GM21723 (cell line): ENCODE measurements around the gene NECAP2.

Experiments
- ATAC-seq: cut with Tn5 transposase; IDR thresholded peaks from one replicate; pipeline ENCODE4 v1.9.1; 2021; ENCODE audit warnings: mild to moderate bottlenecking, moderate library complexity; ENCODE audit not compliant: unreplicated experiment

NECAP2 gene, protein sequence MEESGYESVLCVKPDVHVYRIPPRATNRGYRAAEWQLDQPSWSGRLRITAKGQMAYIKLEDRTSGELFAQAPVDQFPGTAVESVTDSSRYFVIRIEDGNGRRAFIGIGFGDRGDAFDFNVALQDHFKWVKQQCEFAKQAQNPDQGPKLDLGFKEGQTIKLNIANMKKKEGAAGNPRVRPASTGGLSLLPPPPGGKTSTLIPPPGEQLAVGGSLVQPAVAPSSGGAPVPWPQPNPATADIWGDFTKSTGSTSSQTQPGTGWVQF

DNA sequence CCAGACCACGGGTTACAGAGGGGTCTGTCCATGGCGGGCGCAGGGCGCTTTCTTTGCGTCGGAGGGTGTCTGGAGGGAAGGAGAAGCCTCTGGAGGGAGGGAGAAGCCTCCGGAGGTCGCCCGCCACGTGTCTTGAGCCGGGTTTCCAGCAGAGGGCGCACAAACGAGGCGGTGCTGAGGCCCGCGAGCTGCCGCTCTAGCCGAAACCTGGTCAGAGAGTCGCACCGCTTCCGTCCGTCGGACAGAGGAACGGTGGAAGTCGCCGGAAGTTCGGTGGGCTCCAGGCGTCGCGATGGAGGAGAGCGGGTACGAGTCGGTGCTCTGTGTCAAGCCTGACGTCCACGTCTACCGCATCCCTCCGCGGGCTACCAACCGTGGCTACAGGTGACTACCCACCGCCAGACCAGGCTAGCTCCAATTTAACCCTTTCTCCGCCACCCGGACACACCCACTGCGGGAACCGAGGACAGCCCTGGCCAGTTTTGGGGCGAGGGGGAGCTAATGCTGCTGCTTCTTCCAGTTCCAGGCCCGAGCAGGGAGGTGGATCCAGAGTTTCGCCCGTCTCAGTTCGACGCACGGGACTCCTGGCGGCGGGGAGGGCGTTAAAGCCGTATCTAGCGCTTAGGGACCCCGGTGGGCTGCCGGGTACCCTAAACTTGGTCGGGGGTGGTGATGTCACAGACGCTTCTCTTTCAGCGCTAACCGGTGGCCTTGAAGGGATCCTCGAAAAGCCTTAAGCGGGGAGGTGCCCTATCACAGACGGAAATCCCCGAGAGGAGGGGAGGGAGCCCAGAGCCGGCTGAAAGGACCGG, at the start of gene NECAP2:
Gene NECAP2, plus strand, starts transcription at position 255 of the 812 bp plus-strand sequence. Its CDS starts 38 bp downstream, at position 293.
- ATAC-seq = peak; percentile 77

DNA sequence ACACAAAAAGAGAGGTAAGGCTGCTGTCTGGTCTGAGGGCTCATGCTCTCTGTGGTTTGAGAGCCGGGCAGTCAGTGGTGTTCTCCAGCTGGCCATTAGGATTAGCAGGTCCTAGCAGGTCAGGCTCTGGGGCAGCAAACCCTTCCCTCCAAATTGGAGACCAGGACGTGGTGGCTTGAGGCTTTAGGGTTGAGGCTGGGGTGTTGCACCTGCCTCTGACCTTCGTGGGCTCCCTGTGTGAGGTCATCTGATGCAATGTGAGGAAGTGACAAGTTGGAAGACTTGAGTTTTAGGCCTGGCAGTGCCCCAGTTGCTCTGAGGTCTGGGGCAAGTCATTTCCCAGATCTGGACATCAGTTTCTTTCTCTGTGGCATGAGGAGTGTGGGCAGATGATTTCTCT, 49.1 kb upstream of the NECAP2 start:
- no peak for ATAC-seq

DNA sequence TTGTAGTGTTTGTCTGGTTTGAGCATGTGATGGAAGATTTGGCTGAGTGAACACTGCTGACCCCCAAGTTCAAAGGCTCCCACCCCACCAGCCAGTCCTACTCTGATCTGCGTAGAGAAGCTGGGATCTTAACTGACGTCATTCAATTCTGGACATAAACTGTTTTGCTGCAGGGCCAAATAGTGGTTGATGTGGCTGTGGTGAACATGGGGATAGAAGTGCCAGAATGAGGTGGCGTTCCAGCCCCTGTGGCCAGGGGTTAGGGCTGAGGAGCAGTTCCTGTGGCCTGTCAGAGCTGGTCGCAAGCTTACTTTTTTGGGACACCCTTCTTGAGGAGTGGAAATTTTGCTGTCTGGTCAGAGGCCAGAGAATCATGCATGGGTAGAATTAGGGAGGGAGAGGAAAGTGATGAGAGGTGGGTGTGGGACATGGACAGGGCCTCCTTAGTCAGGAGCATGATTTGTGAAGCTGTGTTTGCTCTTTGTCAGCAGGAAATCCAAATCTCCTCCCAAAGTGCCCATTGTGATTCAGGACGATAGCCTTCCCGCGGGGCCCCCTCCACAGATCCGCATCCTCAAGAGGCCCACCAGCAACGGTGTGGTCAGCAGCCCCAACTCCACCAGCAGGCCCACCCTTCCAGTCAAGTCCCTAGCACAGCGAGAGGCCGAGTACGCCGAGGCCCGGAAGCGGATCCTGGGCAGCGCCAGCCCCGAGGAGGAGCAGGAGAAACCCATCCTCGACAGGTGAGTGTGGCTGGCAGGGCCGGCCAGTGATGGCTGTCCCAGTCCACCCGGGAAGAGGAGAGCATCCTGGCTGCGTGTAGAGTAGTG, 47.6 kb upstream of the NECAP2 start:
- no peak for ATAC-seq

DNA sequence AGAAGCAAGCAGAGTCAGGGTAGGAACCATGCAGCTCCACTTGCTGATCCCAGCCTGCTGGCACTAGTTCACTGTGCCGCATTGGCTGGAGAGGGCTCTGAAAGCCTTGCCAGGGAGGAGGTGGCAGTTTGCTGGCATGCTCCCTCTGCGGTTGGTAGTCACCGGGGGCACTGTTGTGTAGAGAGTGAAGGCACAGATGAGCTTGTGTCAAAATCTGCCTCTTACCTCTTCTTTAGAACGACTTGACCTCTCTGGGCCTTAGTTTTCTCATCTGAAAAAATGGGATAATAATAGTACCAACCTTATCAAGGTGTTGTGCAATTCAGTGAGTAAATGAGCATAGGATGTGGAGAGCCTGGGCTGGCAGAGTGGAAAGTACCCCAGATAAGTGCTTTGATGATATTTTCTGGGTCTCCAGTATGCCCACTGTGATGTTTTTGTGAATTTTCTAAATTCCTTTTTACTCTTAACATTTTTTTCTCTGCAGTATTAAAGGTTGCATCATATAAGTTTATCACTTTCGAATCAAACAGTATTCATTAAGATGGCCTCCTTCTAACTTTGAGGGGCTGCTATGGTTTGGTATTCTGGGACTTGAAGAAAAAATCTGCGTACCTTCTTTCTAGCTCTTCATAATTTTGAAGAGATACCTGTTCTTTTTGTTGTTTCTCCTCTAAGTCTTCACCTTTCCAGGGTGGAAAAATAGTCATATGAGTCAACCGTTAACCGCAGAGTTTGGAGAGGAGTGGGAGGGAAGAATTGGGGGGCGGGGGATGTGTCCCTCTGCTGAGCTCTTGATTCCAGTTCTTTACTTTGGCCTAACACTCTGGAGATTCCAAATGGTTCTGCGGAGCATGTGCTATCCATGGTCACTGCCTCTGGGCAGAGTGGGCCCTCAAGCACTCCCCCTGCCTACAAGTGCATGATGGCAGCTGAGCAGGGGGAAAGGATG, 46.7 kb upstream of the NECAP2 start:
- ATAC-seq = no peak

DNA sequence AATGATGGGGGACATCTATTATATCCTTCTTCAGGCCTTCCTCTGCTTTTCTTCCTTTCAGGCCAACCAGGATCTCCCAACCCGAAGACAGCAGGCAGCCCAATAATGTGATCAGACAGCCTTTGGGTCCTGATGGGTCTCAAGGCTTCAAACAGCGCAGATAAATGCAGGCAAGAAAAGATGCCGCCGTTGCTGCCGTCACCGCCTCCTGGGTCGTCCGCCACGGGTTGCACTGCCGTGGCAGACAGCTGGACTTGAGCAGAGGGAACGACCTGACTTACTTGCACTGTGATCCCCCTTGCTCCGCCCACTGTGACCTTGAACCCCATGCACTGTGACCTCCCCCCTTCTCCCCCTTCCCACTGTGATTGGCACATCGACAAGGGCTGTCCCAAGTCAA, 45.5 kb upstream of the NECAP2 start:
- ATAC-seq = no peak

DNA sequence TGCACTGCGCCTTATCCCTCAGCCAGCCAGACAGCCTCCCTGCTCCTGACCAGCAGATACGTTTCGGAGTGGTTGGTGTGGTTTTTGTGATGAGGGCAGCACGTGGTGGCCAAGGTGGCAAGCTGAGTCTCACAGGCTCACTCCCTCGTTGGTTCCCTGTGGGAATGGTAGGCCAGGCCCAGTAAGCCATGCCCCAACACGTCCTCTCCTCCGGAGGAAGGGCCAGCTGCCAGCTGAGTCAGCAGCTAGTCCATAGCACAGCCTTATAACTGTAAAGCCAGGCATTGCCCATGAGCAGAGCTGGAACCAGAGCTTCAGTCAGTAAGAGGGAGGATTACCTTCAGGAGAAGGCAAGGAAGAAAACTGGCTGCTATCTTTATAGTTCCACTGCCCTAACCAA, 43.9 kb upstream of the NECAP2 start:
- ATAC-seq = no peak

DNA sequence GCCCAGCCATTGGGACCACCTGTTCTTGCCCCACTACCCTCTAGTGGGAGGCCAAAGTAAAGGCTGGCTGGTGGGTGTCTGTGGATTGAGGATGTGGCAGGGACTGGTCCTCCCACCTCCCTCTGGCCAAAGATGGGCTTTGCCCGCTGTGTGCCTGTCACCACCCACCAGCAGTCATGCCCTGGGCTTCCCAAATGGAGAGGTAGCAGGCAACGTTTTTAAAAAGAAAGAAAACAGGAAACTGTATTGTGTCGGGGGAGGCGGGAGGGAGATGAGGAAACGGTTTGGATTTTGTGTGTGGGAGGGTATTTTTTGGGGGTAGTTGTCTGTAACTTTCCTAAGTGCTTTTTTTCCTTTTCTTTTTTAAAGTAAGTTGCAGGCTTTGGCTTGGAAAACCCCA, 43.4 kb upstream of the NECAP2 start:
- ATAC-seq = no peak

DNA sequence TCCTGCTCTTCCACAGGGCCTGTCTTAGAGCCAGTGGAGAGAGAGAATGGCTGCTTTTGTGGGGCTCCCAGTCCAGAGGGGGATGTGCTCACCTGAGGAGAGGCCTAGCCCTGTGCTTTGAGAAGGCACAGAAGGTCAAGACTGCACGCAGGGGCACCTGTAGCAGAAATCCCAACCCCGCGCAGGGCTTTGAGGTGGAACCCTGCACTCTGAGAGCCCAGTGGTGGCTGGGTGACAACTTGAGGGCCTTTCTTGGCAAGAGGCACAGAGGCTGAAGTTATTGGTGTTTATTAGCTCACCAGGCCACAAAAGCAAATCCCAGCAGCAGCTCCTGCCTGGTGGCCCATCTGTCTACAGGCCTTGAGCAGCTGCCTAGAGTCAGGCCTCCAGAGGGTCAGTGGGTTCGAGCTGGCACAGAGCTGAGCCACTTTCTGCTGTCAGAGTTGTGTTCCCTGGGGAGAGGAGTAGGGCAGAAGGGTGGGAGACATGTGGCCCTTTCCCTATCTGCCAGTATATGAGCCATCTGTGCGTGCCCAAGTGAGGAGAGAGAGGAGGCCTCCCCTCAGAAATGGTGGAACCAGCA, 42.1 kb upstream of the NECAP2 start:
- no peak for ATAC-seq

DNA sequence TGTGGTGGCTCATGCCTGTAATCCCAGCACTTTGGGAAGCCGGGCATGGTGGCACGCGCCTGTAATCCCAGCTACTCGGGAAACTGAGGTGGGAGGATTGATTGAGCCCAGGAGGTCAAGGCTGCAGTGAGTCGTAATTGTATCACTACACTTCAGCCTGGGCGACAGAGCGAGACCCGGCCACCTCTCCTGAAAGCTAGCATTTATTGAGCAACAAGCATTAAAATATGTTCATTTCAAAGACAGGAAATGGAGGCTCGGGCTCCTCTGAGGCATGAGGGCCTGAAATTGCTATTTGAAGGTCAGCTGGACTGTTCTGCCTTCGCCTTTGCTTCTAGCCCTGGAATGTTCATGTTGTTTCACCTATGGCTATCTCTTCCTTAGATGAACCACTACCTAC, 37.8 kb upstream of the NECAP2 start:
- no peak for ATAC-seq

DNA sequence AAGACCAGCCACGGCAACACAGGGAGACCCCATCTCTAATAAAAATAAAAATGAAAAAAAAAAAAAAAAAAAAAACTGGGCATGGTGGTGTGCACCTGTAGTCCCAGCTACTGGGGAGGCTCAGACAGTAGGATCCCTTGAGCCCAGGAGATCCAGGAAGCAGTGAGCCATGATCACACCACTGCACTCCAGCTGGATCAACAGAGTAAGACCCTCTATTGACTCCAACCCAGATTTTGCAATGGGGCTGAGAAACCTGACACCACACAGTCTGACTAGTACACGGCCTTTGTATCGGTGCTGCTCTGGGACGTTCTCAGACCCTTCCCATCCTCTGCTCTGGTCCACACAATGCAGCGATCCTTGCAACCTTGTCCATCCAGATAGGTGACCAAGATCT, 35.1 kb upstream of the NECAP2 start:
- no peak for ATAC-seq

DNA sequence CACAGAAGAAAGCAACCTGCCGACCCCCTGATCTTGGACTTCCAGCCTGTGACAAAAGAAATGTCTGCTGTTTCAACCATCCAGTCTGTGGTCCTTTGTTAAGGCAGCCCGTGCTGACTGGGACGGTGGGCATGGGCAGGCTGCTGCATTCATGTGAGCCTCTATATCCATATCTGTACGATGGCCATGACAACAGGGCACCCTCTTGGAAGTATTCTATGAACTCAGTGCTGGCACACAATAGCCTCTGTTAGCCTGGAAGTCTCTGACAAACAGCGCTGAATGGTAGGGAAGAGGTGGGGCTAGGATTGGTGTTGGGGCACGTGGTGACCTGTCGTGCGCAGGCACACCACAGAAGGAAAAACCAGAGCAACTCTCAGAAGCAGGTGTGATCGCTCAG, 33.7 kb upstream of the NECAP2 start:
- no peak for ATAC-seq

DNA sequence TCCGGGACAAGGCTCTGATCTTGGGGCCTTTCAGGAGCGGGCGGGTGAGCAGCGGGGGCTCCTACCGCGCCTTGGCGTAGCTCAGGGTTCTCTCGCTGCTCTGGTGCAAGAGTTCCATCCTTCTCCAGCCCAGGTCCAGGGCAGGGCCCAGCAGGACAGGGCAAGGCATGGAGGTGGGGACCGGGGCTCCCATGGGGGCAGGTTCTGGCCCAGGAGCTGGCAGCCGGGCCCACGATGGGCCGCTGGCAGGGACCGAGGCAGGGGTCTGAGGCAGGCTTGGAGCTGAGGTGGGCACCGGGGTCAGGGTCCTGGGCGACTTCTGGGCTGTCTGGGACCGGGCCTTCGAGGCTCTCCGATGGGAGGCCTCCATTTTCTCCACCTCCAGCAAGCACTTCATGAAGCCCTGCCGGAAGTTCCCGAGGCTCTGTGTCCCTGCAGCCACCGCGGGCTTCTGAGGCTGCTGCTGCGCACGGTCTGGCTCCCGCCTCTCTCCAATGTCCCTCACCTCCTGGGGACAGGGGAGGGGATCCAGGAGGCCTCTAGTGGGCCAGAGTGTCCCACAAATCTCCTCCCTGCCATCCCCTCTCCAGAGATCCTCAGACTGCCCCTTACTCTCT, 30.9 kb upstream of the NECAP2 start:
- no peak for ATAC-seq

DNA sequence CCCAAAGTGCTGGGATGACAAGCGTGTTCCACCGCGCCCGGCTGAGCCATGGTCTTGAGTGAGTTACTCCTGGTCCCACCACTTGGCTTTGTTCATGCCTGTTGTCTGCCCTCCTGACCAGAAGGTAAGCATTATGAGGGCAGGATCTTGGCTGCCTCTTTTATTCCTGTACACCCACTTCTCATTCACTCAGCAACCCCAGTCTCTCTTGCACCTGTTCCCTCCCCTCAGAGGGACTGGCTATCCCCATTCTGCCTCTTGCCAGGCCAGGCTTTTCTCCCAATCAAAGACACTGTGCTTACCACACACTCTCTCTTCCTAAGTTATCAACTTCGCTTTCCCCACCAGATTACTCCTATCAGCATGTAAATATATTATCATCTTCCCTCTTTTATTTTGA, 29.7 kb upstream of the NECAP2 start:
- no peak for ATAC-seq

DNA sequence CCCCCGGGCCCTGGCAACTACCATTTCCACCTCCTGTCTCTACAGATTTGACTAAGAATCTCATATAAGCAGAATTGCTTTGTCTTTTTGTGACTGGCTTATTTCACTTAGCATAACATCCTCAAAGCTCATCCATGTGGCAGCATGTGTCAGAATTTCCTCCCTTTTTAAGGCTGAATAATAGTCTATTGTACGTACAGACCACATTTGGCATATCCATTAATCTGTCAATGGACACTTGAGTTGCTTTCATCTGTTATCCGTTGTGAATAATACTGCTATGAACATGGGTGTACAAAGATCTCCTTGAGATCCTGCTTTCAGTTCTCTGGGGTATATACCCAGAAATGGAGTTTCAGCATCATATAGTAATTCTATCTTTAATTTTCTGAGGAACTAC, 27.3 kb upstream of the NECAP2 start:
- no peak for ATAC-seq

DNA sequence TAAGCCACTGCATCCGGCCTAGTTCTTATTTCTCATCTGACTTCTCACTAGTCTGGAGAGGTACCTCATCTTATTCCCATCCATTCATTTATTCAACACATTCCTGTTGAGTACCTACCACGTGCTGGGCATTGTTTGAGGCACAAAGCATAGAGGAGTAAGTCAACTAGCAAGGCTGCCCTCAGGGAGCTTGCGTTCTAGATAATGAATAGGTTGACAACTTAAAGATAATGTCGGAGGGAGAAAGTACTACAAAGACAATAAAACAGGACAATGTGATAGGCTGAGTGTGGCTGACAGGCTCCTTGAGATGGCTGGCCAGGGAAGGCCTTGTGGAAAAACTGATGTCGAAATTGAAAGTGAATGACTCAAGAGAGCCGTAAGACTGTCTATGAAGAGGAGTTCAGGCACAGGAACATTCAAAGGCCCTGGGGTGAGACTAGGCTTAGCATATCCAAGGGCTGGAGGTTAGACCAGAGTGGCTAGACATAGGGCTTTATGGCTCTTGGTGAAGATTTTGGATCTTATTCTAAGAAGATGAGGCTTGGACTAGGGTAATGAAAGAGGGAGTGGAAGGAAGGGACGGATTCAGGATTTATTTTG, 21.6 kb upstream of the NECAP2 start:
- no peak for ATAC-seq

DNA sequence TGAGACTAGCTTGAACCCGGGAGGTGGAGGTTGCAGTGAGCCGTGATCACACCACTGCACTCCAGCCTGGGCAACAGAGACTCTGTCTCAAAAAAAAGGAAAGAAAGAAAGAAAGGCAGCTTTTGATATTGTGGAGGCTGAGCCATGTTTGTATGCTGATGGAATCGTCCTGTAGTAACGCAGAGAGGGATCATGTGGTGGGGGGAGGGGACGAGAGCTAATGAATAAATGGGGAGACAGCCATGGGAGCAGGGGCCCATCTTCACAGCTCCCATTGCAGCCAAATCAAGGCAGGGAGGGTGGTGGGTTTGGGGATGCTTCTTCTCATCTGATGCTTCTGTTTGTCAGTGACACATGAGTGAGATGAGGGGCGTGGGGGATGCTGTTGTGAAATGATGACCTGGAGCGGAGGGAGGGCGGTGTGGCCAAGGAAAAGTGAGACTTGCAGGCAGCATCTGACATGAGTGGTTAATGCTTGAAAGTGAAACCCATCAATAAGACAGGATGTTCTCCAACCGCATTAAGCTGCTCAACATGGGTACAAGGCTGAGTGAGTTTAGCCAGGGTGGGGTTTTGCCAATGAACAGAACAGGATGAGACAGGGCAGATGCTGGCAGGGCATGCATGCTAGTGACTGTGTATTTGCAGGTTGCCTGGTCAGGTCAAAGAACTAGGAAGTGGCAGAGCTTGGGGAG, 20.0 kb upstream of the NECAP2 start:
- ATAC-seq = no peak

DNA sequence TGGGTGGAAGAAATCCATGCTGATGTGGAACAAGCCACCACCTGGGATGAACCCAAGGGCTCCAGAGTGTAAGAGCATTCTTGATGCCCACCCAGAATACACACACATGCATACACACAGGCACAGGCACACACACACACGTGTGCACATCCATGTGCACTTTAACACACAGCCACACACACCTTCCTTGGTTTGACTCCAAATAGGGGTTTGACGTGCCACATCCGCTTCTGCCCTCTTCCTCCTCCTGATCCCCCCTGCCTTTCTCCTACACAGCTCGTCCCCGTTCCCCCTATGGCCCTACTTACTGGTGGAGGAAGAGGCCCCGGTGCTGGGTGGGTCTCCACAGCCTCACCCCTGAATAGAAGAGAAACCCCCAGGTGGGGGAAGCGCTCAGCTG, 19.3 kb upstream of the NECAP2 start:
- no peak for ATAC-seq

DNA sequence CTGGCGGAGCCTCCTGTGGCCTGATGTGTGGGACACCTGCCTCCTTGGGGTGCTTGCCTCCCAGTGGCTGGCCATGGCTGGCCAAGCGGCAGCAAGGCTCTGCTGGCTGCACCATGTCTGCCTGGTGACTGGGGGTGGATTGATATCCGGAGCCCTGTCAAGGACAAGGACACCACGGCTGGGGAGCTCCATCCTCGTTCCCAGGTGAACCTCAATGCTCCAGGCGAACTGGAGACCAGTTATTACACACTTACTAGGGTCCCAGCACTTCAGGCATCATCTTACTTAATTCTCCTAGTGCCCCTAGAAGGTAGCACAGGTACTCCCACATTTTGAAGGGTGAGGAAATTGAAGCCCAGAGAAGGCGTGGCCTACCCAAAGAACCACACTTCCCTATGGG, 18.5 kb upstream of the NECAP2 start:
- ATAC-seq = no peak
